OCI-LY3 (cell line): ENCODE measurements around the gene CTH.
"Not testable (repeated sequence)": the region's sequence is repeated elsewhere in the genome, so short reads cannot be mapped to it uniquely, and the experiment has no call there.

Experiments used
- H2AFZ ChIP-seq: fragments of 200-600, 300-600 bp; shearing (Covaris generic); 2 replicates; pipeline ENCODE4 v1.6.0; 2014; ENCODE audit warnings: antibody characterized with exemption, low read depth, low read length
- H3K27ac ChIP-seq: fragments of 200-600, 300-600 bp; sonication (generic); 2 replicates; pipeline ENCODE4 v1.5.1; 2014; ENCODE audit warnings: mild to moderate bottlenecking, low read length, moderate library complexity, mixed read lengths
- H3K27me3 ChIP-seq: fragments of 200-600, 300-600 bp; sonication (generic); 2 replicates; pipeline ENCODE4 v1.6.1; 2014; ENCODE audit warnings: low read depth, low read length, mixed read lengths
- H3K36me3 ChIP-seq: fragments of 200-600, 300-600 bp; sonication (generic); replicated peaks from 2 replicates; pipeline ENCODE3; 2014; ENCODE audit warnings: low read depth, low read length, mixed read lengths
- H3K4me1 ChIP-seq: fragments of 300-600, 200-600 bp; sonication (generic); 2 replicates; pipeline ENCODE4 v1.6.1; 2014; ENCODE audit warnings: low read length, mixed read lengths
- H3K4me2 ChIP-seq: fragments of 200-600, 300-600 bp; sonication (generic); 2 replicates; pipeline ENCODE4 v1.6.1; 2014; ENCODE audit warnings: low read length, mixed read lengths
- H3K4me3 ChIP-seq: fragments of 300-600, 200-600 bp; sonication (generic); 2 replicates; pipeline ENCODE4 v1.5.1; 2014; ENCODE audit warnings: antibody characterized with exemption, mild to moderate bottlenecking, low read length, moderate library complexity
- H3K79me2 ChIP-seq: fragments of 300-600, 200-600 bp; shearing (Covaris generic); 2 replicates; pipeline ENCODE4 v1.6.1; 2014; ENCODE audit warnings: mild to moderate bottlenecking, low read length, mixed read lengths
- H3K9ac ChIP-seq: fragments of 300-600, 200-600 bp; shearing (Covaris generic); 2 replicates; pipeline ENCODE4 v1.6.0; 2014; ENCODE audit warnings: mild to moderate bottlenecking, low read length, moderate library complexity
- H3K9me3 ChIP-seq: fragments of 200-600, 300-600 bp; shearing (Covaris generic); 2 replicates; pipeline ENCODE4 v1.6.1; 2014; ENCODE audit warnings: low read length, mixed read lengths; ENCODE audit not compliant: insufficient read depth
- H4K20me1 ChIP-seq: fragments of 200-600, 300-600 bp; sonication (generic); 2 replicates; pipeline ENCODE4 v1.6.1; 2016; ENCODE audit warnings: low read length, mixed read lengths; ENCODE audit not compliant: insufficient read depth
- CTCF ChIP-seq: fragments of 200-600, 300-600 bp; sonication (generic); IDR thresholded peaks from 2 replicates; pipeline ENCODE4 v1.5.1; 2014; ENCODE audit warnings: antibody characterized with exemption, low read length, low read depth
- EZH2phosphoT487 ChIP-seq: fragments of 200-600 bp; shearing (Covaris generic); IDR thresholded peaks from 2 replicates; pipeline ENCODE4 v1.6.1; 2018; ENCODE audit warnings: antibody characterized with exemption, mixed run types, low read depth

Gene CTH

GRCh38 chr1:70411360-70411844 is 334 bp downstream of the CTH start:
- no peaks in the 10 kb centered on the region for H3K79me2 ChIP-seq
- no peaks in the 10 kb centered on the region for H3K9me3 ChIP-seq

GRCh38 chr1:70415882-70416281 is 4.8 kb downstream of the CTH start:
- Histone ChIP-seq H3K4me1 (peaks cover 23% of the 10 kb centered on the region), H3K79me2 (no peaks in the 10 kb centered on the region), H3K36me3 (no peaks in the 10 kb centered on the region), H3K27me3 (no peaks in the 10 kb centered on the region), H3K27ac (no peak overlapping the region; the same call in 1 of the 2 replicates), H3K9me3 (no peaks in the 10 kb centered on the region), H2AFZ (no peak overlapping the region), H4K20me1 (peaks cover 3% of the 10 kb centered on the region; the same call in 1 of the 2 replicates), H3K9ac (no peak overlapping the region), H3K4me2 (peak overlapping the region; percentile 64), H3K4me3 (no peak overlapping the region; the same call in 1 of the 2 replicates)
- TF ChIP-seq CTCF (no peak), EZH2phosphoT487 (no peak)

More at GRCh38 chr1:70411360-70411844, 334 bp downstream of the CTH start:
- Histone ChIP-seq H3K4me2 (peak overlapping the region; percentile 93), H3K36me3 (no peaks in the 10 kb centered on the region), H3K27me3 (no peaks in the 10 kb centered on the region), H3K4me3 (peak overlapping the region; percentile 98), H3K4me1 (peaks cover 27% of the 10 kb centered on the region), H2AFZ (peak overlapping the region; percentile 62), H3K9ac (peak overlapping the region; percentile 77), H3K27ac (peak overlapping the region; percentile 60), H4K20me1 (peaks cover 3% of the 10 kb centered on the region; the same call in 1 of the 2 replicates)
- TF ChIP-seq CTCF: no peak
- no peak for TF ChIP-seq EZH2phosphoT487

GRCh38 chr1:70418973-70419734 is 8.1 kb downstream of the CTH start:
- H3K27ac ChIP-seq, H3K4me3 ChIP-seq, H2AFZ ChIP-seq, H3K79me2 ChIP-seq, H3K9ac ChIP-seq, H4K20me1 ChIP-seq, H3K4me2 ChIP-seq, H3K27me3 ChIP-seq, H3K36me3 ChIP-seq, H3K9me3 ChIP-seq: not testable (repeated sequence)
- peaks cover 15% of the 10 kb centered on the region for H3K4me1 ChIP-seq

- H3K36me3 ChIP-seq: no peaks in the 10 kb centered on the region
- H3K4me2 ChIP-seq: no peak overlapping the region
- H3K4me1 ChIP-seq: peaks cover 9% of the 10 kb centered on the region
- no peaks in the 10 kb centered on the region for H3K27me3 ChIP-seq
- TF ChIP-seq EZH2phosphoT487 (no peak), CTCF (no peak)
- no peaks in the 10 kb centered on the region for H3K79me2 ChIP-seq
- H4K20me1 ChIP-seq: peaks cover 3% of the 10 kb centered on the region; the same call in 1 of the 2 replicates
- no peak overlapping the region for H3K9ac ChIP-seq
- H2AFZ ChIP-seq: no peak overlapping the region
- no peak overlapping the region for H3K4me3 ChIP-seq
- H3K27ac ChIP-seq: no peak overlapping the region
- H3K9me3 ChIP-seq: no peaks in the 10 kb centered on the region
Observed at GRCh38 chr1:70420320-70420719, 9.3 kb downstream of the CTH start.
